Stimulated activated CD4-positive, alpha-beta T cell treated with anti-CD3 and anti-CD28 coated beads, Interleukin-1b, Interleukin-23, amount 100 ng/mL, for 1 hour (primary cell): ENCODE data around the gene IP6K3.

Source experiments
- DNase-seq, 2 donors: peaks; one replicate each; pipeline ENCODE4 v3.0.0-alpha.2; 2020; ENCODE audit warnings: low read depth in 2 of 2

IP6K3 gene

DNA sequence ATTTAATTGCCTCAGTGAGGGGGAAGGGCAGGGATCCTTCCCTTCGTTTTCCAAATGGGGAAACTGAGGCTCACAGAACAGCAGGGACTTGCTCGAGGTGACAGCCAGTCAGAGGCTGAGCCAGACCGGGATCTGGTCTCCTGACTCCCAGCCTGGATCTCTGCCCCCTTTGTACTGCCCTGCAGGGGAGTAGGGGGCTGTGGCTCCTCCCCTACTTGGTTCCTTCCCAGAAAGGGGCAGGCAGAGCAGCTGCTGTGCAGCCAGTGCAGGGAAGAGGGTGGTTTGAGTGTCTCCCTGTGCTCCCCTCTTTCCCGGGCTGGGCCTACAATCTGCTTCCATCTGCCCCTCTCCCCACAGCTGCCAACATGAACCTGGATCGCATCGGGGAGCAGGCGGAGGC lies 72.9 kb downstream of the IP6K3 start:
- DNase-seq = no peak

DNA sequence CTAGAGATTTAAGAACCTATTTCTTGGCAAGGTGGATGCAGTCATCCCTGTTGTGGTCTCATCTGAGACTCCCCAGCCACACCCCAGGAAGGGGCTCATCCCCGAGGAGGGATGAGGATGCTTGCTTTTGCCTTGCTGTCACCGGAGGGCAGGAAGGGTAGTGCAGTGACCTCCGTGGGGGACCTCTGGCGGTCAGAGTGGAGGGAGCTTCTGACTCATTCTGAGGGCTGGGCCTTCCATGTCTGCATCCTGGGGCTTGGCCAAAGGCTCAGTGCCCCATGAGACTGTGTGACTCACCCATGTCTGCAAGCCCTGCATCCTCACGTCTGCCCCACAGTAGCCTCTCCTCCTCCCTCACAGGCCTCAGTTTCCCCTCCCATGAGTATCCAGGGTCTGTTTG lies 73.9 kb downstream of the IP6K3 start:
- DNase-seq = no peak

DNA sequence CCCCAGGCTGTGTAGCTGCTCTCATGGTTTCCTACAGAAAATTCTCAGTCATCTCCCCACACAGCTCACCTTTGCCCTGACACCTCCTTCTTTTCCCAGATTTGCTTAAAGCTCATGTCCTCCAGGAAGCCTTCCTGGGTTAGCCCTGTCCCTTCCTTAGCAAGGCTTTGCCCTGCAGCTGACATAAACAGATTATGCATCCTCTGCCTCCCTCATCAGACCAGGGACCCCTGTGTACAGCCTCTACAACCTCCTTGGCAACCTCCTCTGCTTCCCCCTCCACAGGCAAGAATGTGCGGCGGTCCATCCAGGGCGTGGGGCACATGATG lies 75.0 kb downstream of the IP6K3 start:
- no peak for DNase-seq
